HG03139 (cell line): ENCODE results near the gene LRRC52.

Experiments used
- ATAC-seq: cut with Tn5 transposase; IDR thresholded peaks from one replicate; pipeline ENCODE4 v1.9.1; 2021; ENCODE audit not compliant: unreplicated experiment

Gene LRRC52

GRCh38 chr1:165537356-165538109, 6.3 kb upstream of the LRRC52 start:
- no peak for ATAC-seq

- ATAC-seq = no peak
Observed at GRCh38 chr1:165539306-165539705, 4.5 kb upstream of the LRRC52 start.

- no peak for ATAC-seq
Observed at GRCh38 chr1:165539908-165540307, 3.9 kb upstream of the LRRC52 start.

GRCh38 chr1:165542015-165542631, 1.7 kb upstream of the LRRC52 start:
- ATAC-seq = no peak

GRCh38 chr1:165542647-165543046, 1.2 kb upstream of the LRRC52 start:
- ATAC-seq = no peak

- ATAC-seq = no peak
Observed at GRCh38 chr1:165544996-165545395, 1.2 kb downstream of the LRRC52 start.

- ATAC-seq = no peak
Observed at GRCh38 chr1:165545974-165546373, 2.2 kb downstream of the LRRC52 start.

- no peak for ATAC-seq
Observed at GRCh38 chr1:165549973-165550372, 6.2 kb downstream of the LRRC52 start.

GRCh38 chr1:165551469-165551868, 7.7 kb downstream of the LRRC52 start:
- ATAC-seq = no peak

- no peak for ATAC-seq
Observed at GRCh38 chr1:165560883-165561656, 17.3 kb downstream of the LRRC52 start.

- ATAC-seq = no peak
Observed at GRCh38 chr1:165562571-165562970, 18.8 kb downstream of the LRRC52 start.

GRCh38 chr1:165563551-165563950, 19.8 kb downstream of the LRRC52 start:
- ATAC-seq = no peak

GRCh38 chr1:165564561-165564960, 20.8 kb downstream of the LRRC52 start:
- no peak for ATAC-seq

GRCh38 chr1:165565751-165566490, 22.1 kb downstream of the LRRC52 start:
- no peak for ATAC-seq

GRCh38 chr1:165570078-165570477, 26.3 kb downstream of the LRRC52 start:
- no peak for ATAC-seq

- no peak for ATAC-seq
Observed at GRCh38 chr1:165573787-165574186, 30.0 kb downstream of the LRRC52 start.

- ATAC-seq = no peak
Observed at GRCh38 chr1:165574295-165574694, 30.5 kb downstream of the LRRC52 start.

GRCh38 chr1:165575468-165576099, 31.8 kb downstream of the LRRC52 start:
- no peak for ATAC-seq

GRCh38 chr1:165576536-165576935, 32.7 kb downstream of the LRRC52 start:
- ATAC-seq = no peak

- ATAC-seq = no peak
Observed at GRCh38 chr1:165577707-165578106, 33.9 kb downstream of the LRRC52 start.
